Fibroblast of lung (primary cell): ENCODE data around the gene STAC2. TPM values are rescaled to one million over a fixed set of nuclear protein-coding genes. Genes with fewer than 3 reads are reported as not detected.

Source experiments
- DNase-seq, 2 donors: peaks; one replicate each; pipeline versions ENCODE4 v3.0.0 to v3.0.0-alpha.2; 2010; ENCODE audit warnings: low read depth in 2 of 2
- H2AFZ ChIP-seq: 2 replicates; pipeline ENCODE4 v1.5.1; 2012; ENCODE audit warnings: low read length, control low read depth, inconsistent platforms
- H3K27ac ChIP-seq: 2 replicates; pipeline ENCODE4 v1.5.1; 2011; ENCODE audit warnings: low read length, control low read depth; ENCODE audit not compliant: insufficient read depth
- H3K27me3 ChIP-seq: 2 replicates; pipeline ENCODE4 v1.5.1; 2011; ENCODE audit warnings: mild to moderate bottlenecking, low read length; ENCODE audit not compliant: control insufficient read depth, insufficient read depth
- H3K36me3 ChIP-seq: 2 replicates; pipeline ENCODE4 v1.5.1; 2011; ENCODE audit warnings: low read length; ENCODE audit not compliant: control insufficient read depth, insufficient read depth
- H3K4me1 ChIP-seq: 2 replicates; pipeline ENCODE4 v1.5.1; 2011; ENCODE audit warnings: low read length; ENCODE audit not compliant: control insufficient read depth, insufficient read depth; ENCODE audit errors: extremely low read depth
- H3K4me2 ChIP-seq: 2 replicates; pipeline ENCODE4 v1.5.1; 2011; ENCODE audit warnings: low read length, control low read depth; ENCODE audit not compliant: insufficient read depth; ENCODE audit errors: extremely low read depth
- H3K4me3 ChIP-seq, 4 experiments: fragments of 200-600 bp in 1 of 4; sonication (generic) in 1 of 4; replicated peaks in 1 of 4; 2 replicates each; pipeline ENCODE4 v1.5.1; 2011 to 2016; ENCODE audit warnings: low read length in 4 of 4, low read depth in 3 of 4, mild to moderate bottlenecking in 3 of 4, control low read depth in 2 of 4, inconsistent platforms in 1 of 4, mixed read lengths in 1 of 4; ENCODE audit not compliant: insufficient read depth in 1 of 4; ENCODE audit errors: control extremely low read depth in 1 of 4
- H3K79me2 ChIP-seq: 2 replicates; pipeline ENCODE4 v1.5.1; 2012; ENCODE audit warnings: mild to moderate bottlenecking, low read length, inconsistent platforms; ENCODE audit not compliant: control insufficient read depth, insufficient read depth
- H3K9ac ChIP-seq: 2 replicates; pipeline ENCODE4 v1.5.1; 2011; ENCODE audit warnings: mild to moderate bottlenecking, low read length, control low read depth; ENCODE audit not compliant: insufficient read depth
- H3K9me3 ChIP-seq: 2 replicates; pipeline ENCODE4 v1.5.1; 2012; ENCODE audit warnings: low read depth, low read length; ENCODE audit not compliant: control insufficient read depth, insufficient read depth
- H4K20me1 ChIP-seq: 2 replicates; pipeline ENCODE4 v1.5.1; 2011; ENCODE audit warnings: low read length; ENCODE audit not compliant: control insufficient read depth, insufficient read depth; ENCODE audit errors: extremely low read depth
- CTCF ChIP-seq, 2 donors: IDR thresholded peaks in 1 of 2; conservative IDR thresholded peaks in 1 of 2; 1 replicate in 1 of 2; 2 replicates in 1 of 2; pipeline ENCODE4 v1.5.1; 2011 to 2012; ENCODE audit warnings: low read length in 2 of 2, control low read depth in 1 of 2, inconsistent platforms in 1 of 2, low read depth in 1 of 2, mild to moderate bottlenecking in 1 of 2
- EZH2 ChIP-seq: IDR thresholded peaks from 2 replicates; pipeline ENCODE4 v1.5.1; 2012; ENCODE audit warnings: low read length, control low read depth, mild to moderate bottlenecking; ENCODE audit errors: missing control alignments
- polyA plus RNA-seq, 2 donors: library from polyadenylated mRNA; depleted of rRNA in 1 of 2; stranded (reverse) in 1 of 2; unstranded in 1 of 2; fragments of >200 nt; gene quantifications; 2 replicates each; pipeline ENCODE4 v1.2.1, GENCODE V29; 2011 to 2012; ENCODE audit warnings: missing spikeins in 1 of 2
- total RNA-seq: library from RNA; depleted of rRNA; stranded (reverse); fragments of >200 nt; gene quantifications from 2 replicates; pipeline ENCODE4 v1.2.1, GENCODE V29; 2014

STAC2 gene
- total and polyA plus RNA-seq, 2 donors (not counting 1 experiment from before 2014, with no cell fraction given): 0.01 TPM; not detected in 1

DNA sequence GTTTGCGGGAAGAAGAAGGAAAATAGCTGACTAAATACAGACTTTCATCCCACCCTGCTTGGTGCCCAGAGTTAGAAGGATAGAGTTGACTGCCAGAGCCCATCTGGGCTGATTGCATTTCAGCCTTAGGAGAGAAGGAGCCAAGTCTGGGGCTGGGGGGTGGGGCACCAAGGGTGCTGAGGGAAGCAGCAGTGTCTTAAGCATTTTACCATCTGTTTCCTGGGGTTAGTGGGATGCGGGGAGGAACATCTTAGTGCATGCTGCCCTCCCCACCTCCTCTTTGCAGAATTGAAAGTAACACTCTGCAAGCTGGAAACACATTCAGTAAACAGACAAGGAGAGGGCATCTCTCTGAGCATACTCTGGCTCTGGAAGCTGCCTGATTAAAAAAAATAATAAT, 58.3 kb downstream of the STAC2 start:
- H4K20me1 ChIP-seq: no peaks in the 10 kb centered on the region
- H3K4me3 ChIP-seq: no peak overlapping the region
- H3K27ac ChIP-seq: no peak overlapping the region
- no peaks in the 10 kb centered on the region for H3K79me2 ChIP-seq
- H3K9me3 ChIP-seq: no peaks in the 10 kb centered on the region
- H3K4me2 ChIP-seq: no peak overlapping the region
- no peaks in the 10 kb centered on the region for H3K36me3 ChIP-seq
- TF ChIP-seq EZH2 (no peak), CTCF (conservative IDR thresholded peaks at IDR 0.05 in 1 of 2, IDR thresholded peaks at IDR 0.05 in 1 of 2; ENCODE audit: low read depth in 1 of 2, low read length in 2 of 2) (no peak)
- no peak overlapping the region for H3K9ac ChIP-seq
- no peaks in the 10 kb centered on the region for H3K4me1 ChIP-seq
- peaks cover 9% of the 10 kb centered on the region for H3K27me3 ChIP-seq
- no peak overlapping the region for H2AFZ ChIP-seq
- peak in 1 of 2 donors; percentile 6 for DNase-seq

DNA sequence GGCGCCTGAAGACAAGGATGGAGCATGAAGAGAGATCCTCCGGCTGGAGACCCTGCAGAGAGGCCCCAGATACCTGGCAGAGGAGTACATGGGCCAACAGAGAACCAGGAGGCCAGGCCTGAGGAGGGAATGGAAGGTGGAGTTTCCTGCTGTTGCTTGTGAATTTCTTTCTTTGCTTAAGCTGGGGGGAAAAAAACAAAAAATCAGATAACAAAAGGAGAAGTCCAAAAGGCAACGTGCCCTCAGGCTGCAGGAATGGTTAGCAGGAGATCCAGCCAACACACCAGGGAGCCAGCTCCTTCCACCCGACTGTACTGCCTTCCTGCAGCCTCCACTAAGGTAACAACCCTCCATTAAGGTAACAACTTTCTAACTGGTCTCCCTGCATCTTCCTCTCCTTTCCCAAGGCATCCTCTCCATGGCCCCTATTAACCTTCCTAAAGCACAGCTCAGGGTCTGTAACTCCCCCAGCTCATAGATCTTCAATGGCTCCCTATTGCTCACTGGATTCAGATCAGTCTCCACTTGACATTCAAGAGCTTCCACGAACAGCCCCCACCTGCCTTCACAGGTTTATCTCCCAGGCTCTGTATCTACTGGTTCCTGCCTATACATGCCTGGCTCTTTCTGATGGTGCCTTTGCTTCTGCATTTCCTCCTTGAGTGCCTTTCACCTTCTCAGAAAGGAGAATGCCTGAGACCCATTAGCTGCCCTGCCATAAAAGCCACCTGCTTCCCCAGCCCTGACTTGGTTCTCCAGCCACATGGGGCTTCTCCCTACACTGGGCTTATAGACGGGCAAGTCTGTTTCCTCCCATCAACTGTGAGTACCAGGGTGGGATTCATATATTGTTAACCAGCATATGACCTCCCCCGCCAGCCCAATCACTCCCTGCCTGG, 59.1 kb downstream of the STAC2 start:
- peaks cover 9% of the 10 kb centered on the region for H3K27me3 ChIP-seq
- no peak overlapping the region for H3K9ac ChIP-seq
- no peaks in the 10 kb centered on the region for H3K79me2 ChIP-seq
- H2AFZ ChIP-seq: no peak overlapping the region
- no peaks in the 10 kb centered on the region for H3K9me3 ChIP-seq
- no peak for DNase-seq
- no peaks in the 10 kb centered on the region for H4K20me1 ChIP-seq
- no peak overlapping the region for H3K4me2 ChIP-seq
- TF ChIP-seq EZH2 (no peak), CTCF (conservative IDR thresholded peaks at IDR 0.05 in 1 of 2, IDR thresholded peaks at IDR 0.05 in 1 of 2; ENCODE audit: low read depth in 1 of 2, low read length in 2 of 2) (no peak)
- no peaks in the 10 kb centered on the region for H3K36me3 ChIP-seq
- no peak overlapping the region for H3K4me3 ChIP-seq
- H3K27ac ChIP-seq: no peak overlapping the region
- H3K4me1 ChIP-seq: no peaks in the 10 kb centered on the region

DNA sequence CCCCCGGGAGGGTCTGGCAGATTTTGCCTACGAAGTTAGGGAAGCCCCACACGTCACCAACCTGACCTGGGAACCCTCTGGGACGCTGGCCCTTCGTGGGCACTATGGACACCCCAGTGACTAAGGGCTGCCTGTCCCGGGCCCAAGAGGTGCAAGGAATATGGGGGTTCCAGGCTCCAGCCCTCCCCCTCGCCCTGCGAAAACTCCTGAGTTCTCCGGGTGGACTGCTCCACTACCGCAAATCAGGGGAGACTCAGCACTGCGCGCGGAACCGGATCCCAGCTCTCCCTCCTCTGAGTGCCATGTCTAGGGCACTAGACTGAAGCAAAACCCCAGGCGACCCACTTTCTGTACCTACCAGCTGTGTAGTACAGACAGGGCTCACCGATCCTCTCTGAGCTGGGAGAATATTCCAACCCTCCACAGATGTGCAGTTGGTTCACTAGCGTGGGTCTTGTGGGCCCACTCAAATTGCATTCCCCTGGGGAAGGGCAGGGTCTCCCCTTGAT, 59.9 kb downstream of the STAC2 start, which contains the start of gene ARL5C:
Gene ARL5C (minus strand): TSS at position 321 of the 509 bp plus-strand sequence. CDS start 401 bp downstream, outside the sequence.
- H3K9me3 ChIP-seq: no peaks in the 10 kb centered on the region
- DNase-seq: no peak
- no peaks in the 10 kb centered on the region for H4K20me1 ChIP-seq
- H3K27ac ChIP-seq: no peak within 1 kb of the TSS
- no peaks in the 10 kb centered on the region for H3K4me1 ChIP-seq
- H2AFZ ChIP-seq: peak within 1 kb of the TSS; percentile 58
- peak within 1 kb of the TSS; percentile 84 for H3K4me2 ChIP-seq
- H3K9ac ChIP-seq: no peak within 1 kb of the TSS
- no peaks in the 10 kb centered on the region for H3K79me2 ChIP-seq
- peaks cover 9% of the 10 kb centered on the region for H3K27me3 ChIP-seq
- TF ChIP-seq CTCF (conservative IDR thresholded peaks at IDR 0.05 in 1 of 2, IDR thresholded peaks at IDR 0.05 in 1 of 2; ENCODE audit: low read depth in 1 of 2, low read length in 2 of 2) (no peak), EZH2 (no peak)
- H3K36me3 ChIP-seq: no peaks in the 10 kb centered on the region
- peak within 1 kb of the TSS; percentile 18 to 62 (median 43) for H3K4me3 ChIP-seq
